ENCODE data around the gene TRIM37.

Gene TRIM37

GRCh38 chr17:59115474-59115873 is 8.8 kb upstream of the TRIM37 start:
- DNase-seq (ENCODE audit: low spot score) = no peak
- TF ChIP-seq, protein P1, sequence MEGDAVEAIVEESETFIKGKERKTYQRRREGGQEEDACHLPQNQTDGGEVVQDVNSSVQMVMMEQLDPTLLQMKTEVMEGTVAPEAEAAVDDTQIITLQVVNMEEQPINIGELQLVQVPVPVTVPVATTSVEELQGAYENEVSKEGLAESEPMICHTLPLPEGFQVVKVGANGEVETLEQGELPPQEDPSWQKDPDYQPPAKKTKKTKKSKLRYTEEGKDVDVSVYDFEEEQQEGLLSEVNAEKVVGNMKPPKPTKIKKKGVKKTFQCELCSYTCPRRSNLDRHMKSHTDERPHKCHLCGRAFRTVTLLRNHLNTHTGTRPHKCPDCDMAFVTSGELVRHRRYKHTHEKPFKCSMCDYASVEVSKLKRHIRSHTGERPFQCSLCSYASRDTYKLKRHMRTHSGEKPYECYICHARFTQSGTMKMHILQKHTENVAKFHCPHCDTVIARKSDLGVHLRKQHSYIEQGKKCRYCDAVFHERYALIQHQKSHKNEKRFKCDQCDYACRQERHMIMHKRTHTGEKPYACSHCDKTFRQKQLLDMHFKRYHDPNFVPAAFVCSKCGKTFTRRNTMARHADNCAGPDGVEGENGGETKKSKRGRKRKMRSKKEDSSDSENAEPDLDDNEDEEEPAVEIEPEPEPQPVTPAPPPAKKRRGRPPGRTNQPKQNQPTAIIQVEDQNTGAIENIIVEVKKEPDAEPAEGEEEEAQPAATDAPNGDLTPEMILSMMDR (IDR thresholded peaks at IDR 0.05; ENCODE audit: extremely low read depth, insufficient read depth, missing control alignments) = no peak
- in situ Hi-C loops (cut with MboI; ENCODE audit: low pct_unique_long_range_greater_than_20kb, low sequenced_read_pairs, unreplicated experiment) = no loop called here

GRCh38 chr17:59111539-59111938 is 4.9 kb upstream of the TRIM37 start:
- TF ChIP-seq, protein P1 (IDR thresholded peaks at IDR 0.05; ENCODE audit: extremely low read depth, insufficient read depth, missing control alignments) = no peak
- DNase-seq (ENCODE audit: low spot score) = no peak
- in situ Hi-C loops (cut with MboI; ENCODE audit: low pct_unique_long_range_greater_than_20kb, low sequenced_read_pairs, unreplicated experiment) = no loop called here

GRCh38 chr17:59110973-59111372 is 4.3 kb upstream of the TRIM37 start:
- in situ Hi-C loops (cut with MboI; ENCODE audit: low pct_unique_long_range_greater_than_20kb, low sequenced_read_pairs, unreplicated experiment) = no loop called here
- TF ChIP-seq, protein P1 (IDR thresholded peaks at IDR 0.05; ENCODE audit: extremely low read depth, insufficient read depth, missing control alignments) = no peak
- DNase-seq (ENCODE audit: low spot score) = no peak

DNA sequence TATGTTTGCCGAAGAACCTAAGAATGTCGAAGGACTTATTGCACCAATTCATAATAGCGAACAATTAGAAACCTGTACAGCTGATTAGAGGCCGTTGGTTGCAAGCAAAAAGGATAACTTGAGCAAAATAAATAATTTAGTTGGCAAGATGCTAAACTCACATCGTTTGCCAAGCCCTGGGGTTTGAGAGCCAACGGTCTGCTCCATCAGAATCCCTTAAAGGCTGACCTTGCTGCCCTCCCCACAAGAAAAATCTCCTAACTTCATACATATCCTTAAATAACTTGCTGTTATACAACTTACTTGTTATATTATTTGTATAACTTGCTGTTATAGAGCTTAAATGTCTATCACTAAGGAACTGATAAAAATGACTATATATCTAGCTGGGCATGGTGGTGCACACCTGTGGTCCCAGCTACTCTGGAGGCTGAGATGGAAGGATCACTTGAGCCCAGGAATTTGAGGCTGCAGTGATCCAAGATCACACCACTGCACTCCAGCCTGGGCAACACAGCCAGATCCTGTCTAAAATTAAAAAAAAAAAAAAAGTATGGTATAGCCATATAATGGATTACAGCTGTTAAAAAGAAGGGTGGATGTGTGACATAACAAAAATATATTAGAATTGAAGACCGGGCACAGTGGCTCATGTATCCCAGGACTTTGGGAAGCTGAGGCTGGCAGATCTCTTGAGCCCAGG is 1.9 kb upstream of the TRIM37 start:
- TF ChIP-seq, protein P1 (IDR thresholded peaks at IDR 0.05; ENCODE audit: extremely low read depth, insufficient read depth, missing control alignments) = no peak
- no peak for DNase-seq (ENCODE audit: low spot score)
- in situ Hi-C loops (cut with MboI; ENCODE audit: low pct_unique_long_range_greater_than_20kb, low sequenced_read_pairs, unreplicated experiment) = no loop called here

- in situ Hi-C loops (cut with MboI; ENCODE audit: low pct_unique_long_range_greater_than_20kb, low sequenced_read_pairs, unreplicated experiment) = no loop called here
- no peak for DNase-seq (ENCODE audit: low spot score)
- TF ChIP-seq, protein P1 (IDR thresholded peaks at IDR 0.05; ENCODE audit: extremely low read depth, insufficient read depth, missing control alignments) = no peak
Observed at GRCh38 chr17:59107306-59107670, 608 bp upstream of the TRIM37 start.

GRCh38 chr17:59105852-59106462 is 723 bp downstream of the TRIM37 start:
- no peak for DNase-seq (ENCODE audit: low spot score)
- TF ChIP-seq, protein P1 (IDR thresholded peaks at IDR 0.05; ENCODE audit: extremely low read depth, insufficient read depth, missing control alignments) = no peak
- in situ Hi-C loops (cut with MboI; ENCODE audit: low pct_unique_long_range_greater_than_20kb, low sequenced_read_pairs, unreplicated experiment) = no loop called here
